Mesenchymal stem cell (in vitro differentiated cells and primary cell): ENCODE results near the gene PIP4K2A.

Source experiments
- DNase-seq: peaks from one replicate; pipeline ENCODE4 v3.0.0-alpha.2; 2013
- H2AFZ ChIP-seq: one replicate; pipeline ENCODE4 v1.6.1; 2013; ENCODE audit warnings: low read depth, mild to moderate bottlenecking, control low read depth, inconsistent platforms, low read length, moderate library complexity
- H2AK5ac ChIP-seq: 2 replicates; pipeline ENCODE4 v1.6.1; 2013; ENCODE audit warnings: low read length, moderate library complexity, mild to moderate bottlenecking, inconsistent platforms; ENCODE audit not compliant: severe bottlenecking
- H2BK120ac ChIP-seq: one replicate; pipeline ENCODE4 v1.6.1; 2013; ENCODE audit warnings: low read depth, mild to moderate bottlenecking, inconsistent platforms, low read length, moderate library complexity
- H2BK12ac ChIP-seq, 2 experiments: one replicate each; pipeline ENCODE4 v1.6.1; 2013; ENCODE audit warnings: inconsistent platforms in 2 of 2, low read length in 2 of 2, mild to moderate bottlenecking in 2 of 2, moderate library complexity in 2 of 2, control low read depth in 1 of 2
- H2BK15ac ChIP-seq: one replicate; pipeline ENCODE4 v1.6.1; 2013; ENCODE audit warnings: mild to moderate bottlenecking, low read depth, inconsistent platforms; ENCODE audit not compliant: poor library complexity, severe bottlenecking
- H2BK5ac ChIP-seq: 2 replicates; pipeline ENCODE4 v1.6.1; 2013; ENCODE audit warnings: low read depth, mild to moderate bottlenecking, low read length, control low read depth, inconsistent platforms; ENCODE audit not compliant: poor library complexity, severe bottlenecking
- H3K14ac ChIP-seq, 2 experiments: one replicate each; pipeline ENCODE4 v1.6.1; 2013; ENCODE audit warnings: inconsistent platforms in 2 of 2, low read length in 2 of 2, control low read depth in 1 of 2, mild to moderate bottlenecking in 1 of 2, moderate library complexity in 1 of 2
- H3K18ac ChIP-seq, 2 experiments: one replicate each; pipeline ENCODE4 v1.6.1; 2013; ENCODE audit warnings: inconsistent platforms in 2 of 2, low read length in 2 of 2, control low read depth in 1 of 2, low read depth in 1 of 2, mild to moderate bottlenecking in 1 of 2
- H3K23ac ChIP-seq, 2 experiments: one replicate each; pipeline ENCODE4 v1.6.1; 2013; ENCODE audit warnings: inconsistent platforms in 2 of 2, low read length in 2 of 2, mild to moderate bottlenecking in 2 of 2, moderate library complexity in 2 of 2, control low read depth in 1 of 2
- H3K27ac ChIP-seq: 2 replicates; pipeline ENCODE4 v1.5.1; 2013; ENCODE audit warnings: mild to moderate bottlenecking, moderate library complexity, low read length, control low read depth, inconsistent platforms; ENCODE audit not compliant: poor library complexity, severe bottlenecking
- H3K27me3 ChIP-seq, 2 experiments: 2 replicates each; pipeline versions ENCODE4 v1.6.1 to v1.7.0; 2013; ENCODE audit warnings: low read length in 2 of 2, mild to moderate bottlenecking in 2 of 2, moderate library complexity in 2 of 2, control low read depth in 1 of 2, inconsistent platforms in 1 of 2; ENCODE audit not compliant: control insufficient read depth in 1 of 2, insufficient read depth in 1 of 2
- H3K36me3 ChIP-seq, 2 experiments: 2 replicates each; pipeline versions ENCODE4 v1.6.1 to v1.7.0; 2013; ENCODE audit warnings: low read length in 2 of 2, control low read depth in 1 of 2, inconsistent platforms in 1 of 2, low read depth in 1 of 2, mild to moderate bottlenecking in 1 of 2; ENCODE audit not compliant: insufficient read depth in 2 of 2, control insufficient read depth in 1 of 2
- H3K4ac ChIP-seq, 2 experiments: one replicate each; pipeline ENCODE4 v1.6.1; 2013; ENCODE audit warnings: inconsistent platforms in 2 of 2, low read length in 2 of 2, mild to moderate bottlenecking in 2 of 2, moderate library complexity in 2 of 2, control low read depth in 1 of 2, low read depth in 1 of 2
- H3K4me1 ChIP-seq: 2 replicates; pipeline ENCODE4 v1.6.1; 2013; ENCODE audit warnings: low read depth, low read length, control low read depth; ENCODE audit not compliant: control insufficient read depth, insufficient read depth
- H3K4me2 ChIP-seq: 2 replicates; pipeline ENCODE4 v1.6.1; 2013; ENCODE audit warnings: low read length, mild to moderate bottlenecking, inconsistent platforms; ENCODE audit not compliant: poor library complexity, severe bottlenecking
- H3K4me3 ChIP-seq, 2 experiments: 2 replicates each; pipeline versions ENCODE4 v1.5.1 to v1.7.0; 2013; ENCODE audit warnings: low read length in 2 of 2, mild to moderate bottlenecking in 2 of 2, control low read depth in 1 of 2, low read depth in 1 of 2; ENCODE audit not compliant: insufficient read depth in 1 of 2
- H3K79me1 ChIP-seq: replicated peaks from 2 replicates; pipeline ENCODE4 v1.6.1; 2013; ENCODE audit warnings: mild to moderate bottlenecking, control low read depth, low read length, inconsistent platforms; ENCODE audit not compliant: poor library complexity, severe bottlenecking
- H3K9ac ChIP-seq: 2 replicates; pipeline ENCODE4 v1.7.0; 2013; ENCODE audit warnings: mild to moderate bottlenecking, low read length, moderate library complexity
- H3K9me3 ChIP-seq: 2 replicates; pipeline ENCODE4 v1.7.0; 2013; ENCODE audit warnings: mild to moderate bottlenecking, low read length; ENCODE audit not compliant: control insufficient read depth
- H4K8ac ChIP-seq: one replicate; pipeline ENCODE4 v1.6.1; 2013; ENCODE audit warnings: inconsistent platforms, mild to moderate bottlenecking, low read length, moderate library complexity
- H4K91ac ChIP-seq: one replicate; pipeline ENCODE4 v1.6.1; 2013; ENCODE audit warnings: mild to moderate bottlenecking, low read length, inconsistent platforms
- WGBS: methylation state at CpG from one replicate; pipeline ENCODE4 v1.1.7; 2013; ENCODE audit warnings: mixed read lengths; 5-methylcytosine and 5-hydroxymethylcytosine counted together

The PIP4K2A gene

DNA sequence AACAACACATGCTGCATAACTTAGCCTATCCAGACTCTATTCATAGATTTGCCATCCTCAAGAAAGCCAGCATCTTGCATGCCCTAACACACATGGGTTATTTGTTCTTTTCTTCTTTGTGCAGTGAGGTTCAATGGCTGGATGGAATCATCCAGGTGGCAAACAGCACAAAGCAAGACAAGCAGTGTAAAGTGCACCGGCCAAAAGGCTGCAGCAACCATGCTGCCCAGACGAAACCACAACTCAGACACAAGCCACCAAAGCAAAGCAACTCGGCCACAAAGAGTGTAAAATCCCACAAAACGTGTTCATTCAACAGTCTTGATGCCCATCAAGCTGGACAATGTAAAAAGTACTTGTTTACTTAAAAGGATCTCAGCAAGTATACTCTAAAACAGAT is 76.9 kb downstream of the PIP4K2A start:
- Histone ChIP-seq H3K4me1 (peaks cover 4% of the 10 kb centered on the region), H3K4me3 (no peak overlapping the region), H3K36me3 (no peaks in the 10 kb centered on the region), H3K23ac (no peak overlapping the region), H2BK15ac (no peak overlapping the region), H3K27ac (no peak overlapping the region), H3K9me3 (no peaks in the 10 kb centered on the region), H2BK120ac (no peak overlapping the region), H2BK12ac (no peak overlapping the region), H4K91ac (no peak overlapping the region), H2BK5ac (no peak overlapping the region), H4K8ac (no peak overlapping the region), H3K79me1 (peaks cover 29% of the 10 kb centered on the region), H3K27me3 (no peaks in the 10 kb centered on the region), H3K9ac (no peak overlapping the region), H3K4me2 (no peak overlapping the region), H3K18ac (no peak overlapping the region), H3K14ac (no peak overlapping the region), H2AK5ac (no peak overlapping the region), H3K4ac (no peak overlapping the region), H2AFZ (no peak overlapping the region)
- WGBS, result 95% methylated on average over 3 of the region's 4 CpGs
- no peak for DNase-seq

- no peak overlapping the region for H2BK15ac ChIP-seq
Measured at GRCh38 chr10:22635650-22636049, 78.7 kb downstream of the PIP4K2A start.

GRCh38 chr10:22634606-22635459 is 79.5 kb downstream of the PIP4K2A start:
- no peak overlapping the region for H2AK5ac ChIP-seq
- H4K91ac ChIP-seq, result no peak overlapping the region
- no peak overlapping the region for H2BK5ac ChIP-seq
- no peak overlapping the region for H2BK12ac ChIP-seq
- H2BK15ac ChIP-seq, result no peak overlapping the region
- H3K27me3 ChIP-seq, result no peaks in the 10 kb centered on the region
- no peaks in the 10 kb centered on the region for H3K9me3 ChIP-seq
- H3K14ac ChIP-seq, result no peak overlapping the region
- WGBS, result 89% methylated on average over 3 of the region's 4 CpGs
- H2AFZ ChIP-seq, result no peak overlapping the region
- H3K79me1 ChIP-seq, result peaks cover 19% of the 10 kb centered on the region
- H3K27ac ChIP-seq, result no peak overlapping the region
- H3K4me2 ChIP-seq, result no peak overlapping the region
- no peak overlapping the region for H3K9ac ChIP-seq
- no peak for DNase-seq
- no peak overlapping the region for H2BK120ac ChIP-seq
- H3K4ac ChIP-seq, result no peak overlapping the region
- H3K36me3 ChIP-seq, result no peaks in the 10 kb centered on the region
- peaks cover 7% of the 10 kb centered on the region for H3K4me1 ChIP-seq
- H3K23ac ChIP-seq, result no peak overlapping the region
- H3K4me3 ChIP-seq, result no peak overlapping the region
- H4K8ac ChIP-seq, result no peak overlapping the region
- H3K18ac ChIP-seq, result no peak overlapping the region

More at GRCh38 chr10:22635650-22636049, 78.7 kb downstream of the PIP4K2A start:
- H3K4ac ChIP-seq, result no peak overlapping the region
- no peak overlapping the region for H3K4me2 ChIP-seq
- no peak overlapping the region for H4K8ac ChIP-seq
- no peak overlapping the region for H2AK5ac ChIP-seq
- no peak overlapping the region for H4K91ac ChIP-seq
- H2BK120ac ChIP-seq, result no peak overlapping the region
- H3K27me3 ChIP-seq, result no peaks in the 10 kb centered on the region
- no peak overlapping the region for H2BK12ac ChIP-seq
- H3K36me3 ChIP-seq, result no peaks in the 10 kb centered on the region
- no peak overlapping the region for H2BK5ac ChIP-seq
- H3K27ac ChIP-seq, result no peak overlapping the region
- no peak overlapping the region for H3K9ac ChIP-seq
- no peaks in the 10 kb centered on the region for H3K9me3 ChIP-seq
- no peak overlapping the region for H3K18ac ChIP-seq
- no peak for DNase-seq
- H3K4me3 ChIP-seq, result no peak overlapping the region
- peaks cover 8% of the 10 kb centered on the region for H3K4me1 ChIP-seq
- H3K23ac ChIP-seq, result no peak overlapping the region
- 98% methylated on average over 10 of the region's 10 CpGs for WGBS
- no peak overlapping the region for H2AFZ ChIP-seq
- H3K14ac ChIP-seq, result no peak overlapping the region
- H3K79me1 ChIP-seq, result peaks cover 23% of the 10 kb centered on the region

DNA sequence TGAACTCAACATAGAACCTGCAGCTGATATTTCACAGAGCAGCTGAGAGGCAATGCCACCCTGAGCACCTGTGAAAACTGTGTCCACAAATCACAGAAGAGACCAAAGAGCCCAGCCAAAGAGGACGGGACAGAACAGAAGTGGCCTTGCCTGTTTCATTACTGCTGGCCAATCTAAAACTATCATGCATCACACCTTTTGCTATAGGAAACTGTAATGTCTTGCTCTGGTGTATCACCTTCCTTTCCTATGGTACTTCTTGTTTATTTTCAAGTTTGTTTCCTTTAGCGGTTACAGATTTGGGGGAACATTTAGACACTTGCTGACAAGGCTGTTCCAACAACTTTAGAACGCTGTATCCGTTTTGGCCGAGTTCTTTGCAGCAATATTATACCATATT is 80.3 kb downstream of the PIP4K2A start:
- Histone ChIP-seq H3K9ac (no peak overlapping the region), H3K27me3 (no peaks in the 10 kb centered on the region), H3K27ac (no peak overlapping the region)

More for the DNA sequence above, 80.3 kb downstream of the PIP4K2A start:
- H3K18ac ChIP-seq, result no peak overlapping the region
- H2AK5ac ChIP-seq, result no peak overlapping the region
- peaks cover 19% of the 10 kb centered on the region for H3K79me1 ChIP-seq
- no peak overlapping the region for H3K4me2 ChIP-seq
- WGBS, result 89% methylated on average over 2 of the region's 5 CpGs
- no peak overlapping the region for H2BK120ac ChIP-seq
- H3K14ac ChIP-seq, result no peak overlapping the region
- no peak overlapping the region for H3K4ac ChIP-seq
- no peak overlapping the region for H2BK5ac ChIP-seq
- H2BK15ac ChIP-seq, result no peak overlapping the region
- no peak overlapping the region for H3K4me3 ChIP-seq
- no peak for DNase-seq
- no peak overlapping the region for H3K23ac ChIP-seq
- H3K36me3 ChIP-seq, result no peaks in the 10 kb centered on the region
- H2BK12ac ChIP-seq, result no peak overlapping the region
- H2AFZ ChIP-seq, result no peak overlapping the region
- H4K91ac ChIP-seq, result no peak overlapping the region
- no peaks in the 10 kb centered on the region for H3K9me3 ChIP-seq
- H3K4me1 ChIP-seq, result peaks cover 8% of the 10 kb centered on the region
- no peak overlapping the region for H4K8ac ChIP-seq
